Neuronal stem cell (in vitro differentiated cells): ENCODE data around the gene TOE1.

Experiments used
- DNase-seq: peaks from one replicate; pipeline ENCODE4 v3.0.0-alpha.2; 2013; ENCODE audit warnings: low spot score
- H2AFZ ChIP-seq: one replicate; pipeline ENCODE4 v1.6.1; 2013; ENCODE audit warnings: mild to moderate bottlenecking, low read length, inconsistent platforms
- H2AK5ac ChIP-seq: 2 replicates; pipeline ENCODE4 v1.6.1; 2013; ENCODE audit warnings: low read depth, mild to moderate bottlenecking, inconsistent platforms, low read length, moderate library complexity, mixed read lengths
- H2BK120ac ChIP-seq: 2 replicates; pipeline ENCODE4 v1.6.1; 2013; ENCODE audit warnings: low read depth, mild to moderate bottlenecking, inconsistent platforms, low read length, moderate library complexity, mixed read lengths
- H2BK12ac ChIP-seq: one replicate; pipeline ENCODE4 v1.6.1; 2013; ENCODE audit warnings: low read length, inconsistent platforms
- H2BK15ac ChIP-seq: 2 replicates; pipeline ENCODE4 v1.6.1; 2013; ENCODE audit warnings: mild to moderate bottlenecking, low read length, inconsistent platforms, mixed read lengths
- H2BK5ac ChIP-seq: one replicate; pipeline ENCODE4 v1.6.1; 2013; ENCODE audit warnings: inconsistent platforms, mild to moderate bottlenecking, low read length, moderate library complexity
- H3K14ac ChIP-seq: one replicate; pipeline ENCODE4 v1.6.1; 2013; ENCODE audit warnings: low read length, inconsistent platforms
- H3K18ac ChIP-seq: 2 replicates; pipeline ENCODE4 v1.6.1; 2013; ENCODE audit warnings: low read length, inconsistent platforms
- H3K23ac ChIP-seq: 2 replicates; pipeline ENCODE4 v1.6.1; 2013; ENCODE audit warnings: low read depth, mild to moderate bottlenecking, mixed read lengths, low read length, inconsistent platforms; ENCODE audit not compliant: poor library complexity
- H3K27ac ChIP-seq: replicated peaks from 3 replicates; pipeline ENCODE4 v1.5.1; 2013; ENCODE audit warnings: low read length, inconsistent platforms
- H3K27me3 ChIP-seq, 3 experiments: 2 replicates each; pipeline ENCODE4 v1.6.1; 2013; ENCODE audit warnings: low read length in 3 of 3, mild to moderate bottlenecking in 2 of 3, inconsistent platforms in 1 of 3, low read depth in 1 of 3, mixed read lengths in 1 of 3, moderate library complexity in 1 of 3; ENCODE audit not compliant: control insufficient read depth in 3 of 3, insufficient read depth in 3 of 3
- H3K36me3 ChIP-seq, 2 donors: replicated peaks in 1 of 2; 2 replicates each; pipeline ENCODE4 v1.6.1; 2013; ENCODE audit warnings: low read length in 2 of 2; ENCODE audit not compliant: control insufficient read depth in 2 of 2, insufficient read depth in 2 of 2
- H3K4ac ChIP-seq: 2 replicates; pipeline ENCODE4 v1.6.1; 2013; ENCODE audit warnings: inconsistent platforms, mild to moderate bottlenecking, low read length, moderate library complexity
- H3K4me1 ChIP-seq, 2 donors: 1 replicate in 1 of 2; 2 replicates in 1 of 2; pipeline ENCODE4 v1.6.1; 2013; ENCODE audit warnings: low read length in 2 of 2, low read depth in 1 of 2; ENCODE audit not compliant: control insufficient read depth in 2 of 2, insufficient read depth in 1 of 2
- H3K4me2 ChIP-seq: one replicate; pipeline ENCODE4 v1.6.1; 2013; ENCODE audit warnings: mild to moderate bottlenecking, low read length, inconsistent platforms; ENCODE audit not compliant: insufficient read depth, poor library complexity, severe bottlenecking
- H3K4me3 ChIP-seq, 2 donors: 2 replicates each; pipeline ENCODE4 v1.5.1; 2013; ENCODE audit warnings: low read length in 2 of 2, mild to moderate bottlenecking in 2 of 2, inconsistent platforms in 1 of 2, moderate library complexity in 1 of 2
- H3K79me1 ChIP-seq: one replicate; pipeline ENCODE4 v1.6.1; 2013; ENCODE audit warnings: low read depth, mild to moderate bottlenecking, inconsistent platforms, low read length, moderate library complexity
- H3K9ac ChIP-seq: one replicate; pipeline ENCODE4 v1.6.1; 2013; ENCODE audit warnings: mild to moderate bottlenecking, low read depth, low read length, inconsistent platforms; ENCODE audit not compliant: poor library complexity
- H3K9me3 ChIP-seq, 2 donors: replicated peaks in 1 of 2; 2 replicates each; pipeline versions ENCODE3 to v1.6.1; 2013; ENCODE audit warnings: low read length in 2 of 2, mild to moderate bottlenecking in 2 of 2, inconsistent platforms in 1 of 2, low read depth in 1 of 2, mixed read lengths in 1 of 2, moderate library complexity in 1 of 2; ENCODE audit not compliant: control insufficient read depth in 2 of 2, insufficient read depth in 1 of 2
- H4K8ac ChIP-seq: one replicate; pipeline ENCODE4 v1.6.1; 2013; ENCODE audit warnings: low read depth, mild to moderate bottlenecking, inconsistent platforms, low read length, moderate library complexity
- H4K91ac ChIP-seq: one replicate; pipeline ENCODE4 v1.6.1; 2013; ENCODE audit warnings: low read length, low read depth, mild to moderate bottlenecking, inconsistent platforms; ENCODE audit not compliant: poor library complexity
- WGBS, 2 donors: extraction: QIAGEN DNeasy Blood & Tissue Kit; methylation state at CpG; one replicate each; pipeline ENCODE4 v1.1.7; 2013; ENCODE audit warnings: missing lambda C conversion rate in 2 of 2, mixed read lengths in 1 of 2; ENCODE audit not compliant: insufficient read length in 2 of 2, insufficient replicate concordance in 1 of 2; ENCODE audit errors: extremely low coverage in 2 of 2; 5-methylcytosine and 5-hydroxymethylcytosine counted together

TOE1 gene

DNA sequence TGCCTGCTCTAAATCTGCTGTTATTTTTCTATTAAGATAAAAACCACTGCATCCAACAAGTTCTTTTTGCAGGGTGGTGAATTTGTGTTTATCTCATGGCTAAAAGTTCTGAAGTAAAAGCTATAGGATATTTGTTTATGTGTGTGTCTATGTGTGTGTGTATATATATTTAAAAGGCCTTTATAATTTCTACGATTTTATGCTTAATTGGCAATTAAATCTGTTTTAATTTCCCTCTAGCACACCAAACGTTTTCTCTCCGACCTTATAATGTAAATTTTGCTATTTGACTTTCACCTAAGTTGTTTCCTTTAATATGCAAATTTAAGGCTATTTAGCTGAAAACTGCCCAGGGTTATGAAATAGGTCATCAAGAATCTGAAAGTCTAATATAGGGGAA is 33.1 kb upstream of the TOE1 start:
- H3K4me2 ChIP-seq, result no peak overlapping the region
- peaks cover 4 to 8% of the 10 kb centered on the region in 2 donors for H3K4me1 ChIP-seq
- no peak overlapping the region for H3K18ac ChIP-seq
- H2AK5ac ChIP-seq, result no peak overlapping the region
- no peak overlapping the region for H3K4ac ChIP-seq
- no peak overlapping the region for H3K27ac ChIP-seq
- no peak overlapping the region for H2BK15ac ChIP-seq
- H4K8ac ChIP-seq, result no peak overlapping the region
- H3K14ac ChIP-seq, result no peak overlapping the region
- H3K23ac ChIP-seq, result no peak overlapping the region
- H3K4me3 ChIP-seq, result no peak overlapping the region
- H3K79me1 ChIP-seq, result no peaks in the 10 kb centered on the region
- H2BK120ac ChIP-seq, result no peak overlapping the region
- no peak overlapping the region for H2BK12ac ChIP-seq
- H4K91ac ChIP-seq, result no peak overlapping the region
- no peak for DNase-seq
- H3K36me3 ChIP-seq, result no peaks in the 10 kb centered on the region
- H2AFZ ChIP-seq, result peak overlapping the region; percentile 53
- no peak overlapping the region for H2BK5ac ChIP-seq
- H3K9ac ChIP-seq, result no peak overlapping the region
- no peaks in the 10 kb centered on the region for H3K9me3 ChIP-seq
- H3K27me3 ChIP-seq, result no peaks in the 10 kb centered on the region
- no CpG with 5 or more reads among the region's 3 CpGs for WGBS, 2 donors

DNA sequence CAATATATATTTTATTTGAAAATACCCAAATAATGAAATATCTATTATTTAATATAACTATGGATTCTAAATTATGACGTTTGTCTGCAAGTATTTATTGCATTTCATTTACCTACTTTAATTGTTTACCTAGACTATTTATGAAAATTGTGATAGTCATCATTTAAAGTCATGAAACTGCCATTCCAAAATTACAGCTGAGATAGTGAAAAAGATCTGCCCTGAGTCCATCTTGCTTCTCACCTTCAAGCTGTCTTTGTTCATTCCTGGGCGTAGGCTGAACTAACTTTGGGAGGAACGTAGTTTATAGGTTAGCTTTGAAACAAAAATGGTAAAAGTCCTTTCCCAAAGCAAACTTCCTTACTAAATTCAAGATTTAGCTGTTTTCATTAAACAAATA is 25.7 kb upstream of the TOE1 start:
- no CpG with 5 or more reads among the region's 3 CpGs for WGBS, 2 donors
- Histone ChIP-seq H2BK5ac (no peak overlapping the region), H3K4me2 (no peak overlapping the region), H3K23ac (no peak overlapping the region), H2BK12ac (no peak overlapping the region), H2AFZ (no peak overlapping the region), H3K9me3 (no peaks in the 10 kb centered on the region), H3K4ac (no peak overlapping the region), H3K27ac (no peak overlapping the region), H4K91ac (no peak overlapping the region), H4K8ac (no peak overlapping the region), H3K4me3 (no peak overlapping the region), H3K79me1 (no peaks in the 10 kb centered on the region), H3K18ac (no peak overlapping the region), H3K9ac (no peak overlapping the region), H2BK15ac (no peak overlapping the region), H2BK120ac (no peak overlapping the region), H3K4me1 (peaks cover 0 to 5% of the 10 kb centered on the region in 2 donors), H2AK5ac (no peak overlapping the region), H3K27me3 (no peaks in the 10 kb centered on the region), H3K36me3 (no peaks in the 10 kb centered on the region), H3K14ac (no peak overlapping the region)
- DNase-seq, result no peak

DNA sequence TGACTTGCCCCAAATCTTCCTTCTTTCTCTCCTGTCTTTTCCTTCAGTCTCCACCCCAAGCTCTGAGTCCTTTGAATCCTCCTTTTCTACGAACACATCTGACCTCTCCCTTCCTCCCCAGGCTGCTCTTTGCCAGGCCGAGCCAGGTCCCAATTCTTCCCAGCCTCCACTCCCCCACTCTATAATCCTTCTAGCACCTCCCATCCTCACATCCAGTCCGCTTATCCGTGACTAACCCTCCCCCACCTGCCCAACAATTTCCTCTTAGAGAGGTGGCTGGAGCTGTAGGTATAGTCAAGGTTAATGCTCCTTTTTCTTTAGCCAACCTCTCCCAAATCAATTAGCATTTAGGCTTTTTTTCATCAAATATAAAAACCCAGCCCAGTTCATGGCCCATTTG is 22.8 kb upstream of the TOE1 start:
- Histone ChIP-seq H2BK5ac (no peak overlapping the region), H3K4me3 (no peak overlapping the region), H3K9ac (no peak overlapping the region), H4K91ac (peak overlapping the region; percentile 30), H2AK5ac (no peak overlapping the region), H3K23ac (no peak overlapping the region), H3K14ac (no peak overlapping the region), H3K36me3 (no peaks in the 10 kb centered on the region), H4K8ac (no peak overlapping the region), H3K4me2 (no peak overlapping the region), H2BK12ac (no peak overlapping the region), H3K79me1 (no peaks in the 10 kb centered on the region), H2BK120ac (no peak overlapping the region), H3K9me3 (no peaks in the 10 kb centered on the region), H3K4ac (no peak overlapping the region), H2AFZ (no peak overlapping the region), H3K4me1 (peaks cover 0 to 5% of the 10 kb centered on the region in 2 donors), H3K27ac (no peak overlapping the region), H2BK15ac (no peak overlapping the region), H3K18ac (no peak overlapping the region), H3K27me3 (no peaks in the 10 kb centered on the region)
- no CpG with 5 or more reads among the region's 4 CpGs for WGBS, 2 donors
- DNase-seq, result no peak

DNA sequence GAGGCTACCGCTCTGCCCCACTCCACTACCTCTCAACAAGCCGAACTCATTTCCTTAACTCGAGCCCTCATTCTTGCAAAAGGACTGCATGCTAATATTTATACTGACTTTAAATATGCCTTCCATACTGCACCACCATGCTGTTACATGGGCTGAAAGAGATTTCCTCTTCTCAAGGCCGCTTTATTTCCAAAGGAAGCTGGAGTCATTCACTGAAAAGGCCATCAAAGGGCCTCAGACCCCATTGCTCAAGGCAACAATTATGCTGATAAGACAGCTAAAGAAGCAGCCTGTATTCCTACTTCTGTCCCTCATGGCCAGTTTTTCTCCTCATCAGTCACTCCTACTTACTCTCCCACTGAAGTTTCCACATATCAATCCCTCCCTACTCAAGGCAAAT is 20.2 kb upstream of the TOE1 start:
- H4K91ac ChIP-seq, result no peak overlapping the region
- H3K4me2 ChIP-seq, result no peak overlapping the region
- no peak overlapping the region for H3K14ac ChIP-seq
- H2BK15ac ChIP-seq, result no peak overlapping the region
- H3K4me1 ChIP-seq, result peaks cover 0 to 5% of the 10 kb centered on the region in 2 donors
- H2BK120ac ChIP-seq, result no peak overlapping the region
- peaks cover 0 to 5% of the 10 kb centered on the region in 2 donors for H3K9me3 ChIP-seq
- H3K18ac ChIP-seq, result no peak overlapping the region
- no peak overlapping the region for H2BK5ac ChIP-seq
- no peak overlapping the region for H3K23ac ChIP-seq
- WGBS, 2 donors, result no CpG with 5 or more reads among the region's 4 CpGs
- H3K4me3 ChIP-seq, result no peak overlapping the region
- no peak overlapping the region for H2AK5ac ChIP-seq
- H2AFZ ChIP-seq, result peak overlapping the region; percentile 66
- H3K4ac ChIP-seq, result no peak overlapping the region
- no peak overlapping the region for H2BK12ac ChIP-seq
- H3K36me3 ChIP-seq, result no peaks in the 10 kb centered on the region
- no peak for DNase-seq
- H3K79me1 ChIP-seq, result no peaks in the 10 kb centered on the region
- H3K27me3 ChIP-seq, result no peaks in the 10 kb centered on the region
- no peak overlapping the region for H4K8ac ChIP-seq
- H3K27ac ChIP-seq, result no peak overlapping the region
- H3K9ac ChIP-seq, result no peak overlapping the region
